Neuronal stem cell (in vitro differentiated cells): ENCODE data around the gene SORCS2.
A peak's percentile ranks its signal among the peaks of the same experiment; 100 is the strongest.

Experiments
- DNase-seq: peaks from one replicate; pipeline ENCODE4 v3.0.0-alpha.2; 2013; ENCODE audit warnings: low spot score
- H2AFZ ChIP-seq: one replicate; pipeline ENCODE4 v1.6.1; 2013; ENCODE audit warnings: mild to moderate bottlenecking, low read length, inconsistent platforms
- H2AK5ac ChIP-seq: 2 replicates; pipeline ENCODE4 v1.6.1; 2013; ENCODE audit warnings: low read depth, mild to moderate bottlenecking, inconsistent platforms, low read length, moderate library complexity, mixed read lengths
- H2BK120ac ChIP-seq: 2 replicates; pipeline ENCODE4 v1.6.1; 2013; ENCODE audit warnings: low read depth, mild to moderate bottlenecking, inconsistent platforms, low read length, moderate library complexity, mixed read lengths
- H2BK12ac ChIP-seq: one replicate; pipeline ENCODE4 v1.6.1; 2013; ENCODE audit warnings: low read length, inconsistent platforms
- H2BK15ac ChIP-seq: 2 replicates; pipeline ENCODE4 v1.6.1; 2013; ENCODE audit warnings: mild to moderate bottlenecking, low read length, inconsistent platforms, mixed read lengths
- H2BK5ac ChIP-seq: one replicate; pipeline ENCODE4 v1.6.1; 2013; ENCODE audit warnings: inconsistent platforms, mild to moderate bottlenecking, low read length, moderate library complexity
- H3K14ac ChIP-seq: one replicate; pipeline ENCODE4 v1.6.1; 2013; ENCODE audit warnings: low read length, inconsistent platforms
- H3K18ac ChIP-seq: 2 replicates; pipeline ENCODE4 v1.6.1; 2013; ENCODE audit warnings: low read length, inconsistent platforms
- H3K23ac ChIP-seq: 2 replicates; pipeline ENCODE4 v1.6.1; 2013; ENCODE audit warnings: low read depth, mild to moderate bottlenecking, mixed read lengths, low read length, inconsistent platforms; ENCODE audit not compliant: poor library complexity
- H3K27ac ChIP-seq: replicated peaks from 3 replicates; pipeline ENCODE4 v1.5.1; 2013; ENCODE audit warnings: low read length, inconsistent platforms
- H3K27me3 ChIP-seq, 3 experiments: 2 replicates each; pipeline ENCODE4 v1.6.1; 2013; ENCODE audit warnings: low read length in 3 of 3, mild to moderate bottlenecking in 2 of 3, inconsistent platforms in 1 of 3, low read depth in 1 of 3, mixed read lengths in 1 of 3, moderate library complexity in 1 of 3; ENCODE audit not compliant: control insufficient read depth in 3 of 3, insufficient read depth in 3 of 3
- H3K36me3 ChIP-seq, 2 donors: replicated peaks in 1 of 2; 2 replicates each; pipeline ENCODE4 v1.6.1; 2013; ENCODE audit warnings: low read length in 2 of 2; ENCODE audit not compliant: control insufficient read depth in 2 of 2, insufficient read depth in 2 of 2
- H3K4ac ChIP-seq: 2 replicates; pipeline ENCODE4 v1.6.1; 2013; ENCODE audit warnings: inconsistent platforms, mild to moderate bottlenecking, low read length, moderate library complexity
- H3K4me1 ChIP-seq, 2 donors: 1 replicate in 1 of 2; 2 replicates in 1 of 2; pipeline ENCODE4 v1.6.1; 2013; ENCODE audit warnings: low read length in 2 of 2, low read depth in 1 of 2; ENCODE audit not compliant: control insufficient read depth in 2 of 2, insufficient read depth in 1 of 2
- H3K4me2 ChIP-seq: one replicate; pipeline ENCODE4 v1.6.1; 2013; ENCODE audit warnings: mild to moderate bottlenecking, low read length, inconsistent platforms; ENCODE audit not compliant: insufficient read depth, poor library complexity, severe bottlenecking
- H3K4me3 ChIP-seq, 2 donors: 2 replicates each; pipeline ENCODE4 v1.5.1; 2013; ENCODE audit warnings: low read length in 2 of 2, mild to moderate bottlenecking in 2 of 2, inconsistent platforms in 1 of 2, moderate library complexity in 1 of 2
- H3K79me1 ChIP-seq: one replicate; pipeline ENCODE4 v1.6.1; 2013; ENCODE audit warnings: low read depth, mild to moderate bottlenecking, inconsistent platforms, low read length, moderate library complexity
- H3K9ac ChIP-seq: one replicate; pipeline ENCODE4 v1.6.1; 2013; ENCODE audit warnings: mild to moderate bottlenecking, low read depth, low read length, inconsistent platforms; ENCODE audit not compliant: poor library complexity
- H3K9me3 ChIP-seq, 2 donors: replicated peaks in 1 of 2; 2 replicates each; pipeline versions ENCODE3 to v1.6.1; 2013; ENCODE audit warnings: low read length in 2 of 2, mild to moderate bottlenecking in 2 of 2, inconsistent platforms in 1 of 2, low read depth in 1 of 2, mixed read lengths in 1 of 2, moderate library complexity in 1 of 2; ENCODE audit not compliant: control insufficient read depth in 2 of 2, insufficient read depth in 1 of 2
- H4K8ac ChIP-seq: one replicate; pipeline ENCODE4 v1.6.1; 2013; ENCODE audit warnings: low read depth, mild to moderate bottlenecking, inconsistent platforms, low read length, moderate library complexity
- H4K91ac ChIP-seq: one replicate; pipeline ENCODE4 v1.6.1; 2013; ENCODE audit warnings: low read length, low read depth, mild to moderate bottlenecking, inconsistent platforms; ENCODE audit not compliant: poor library complexity
- WGBS, 2 donors: extraction: QIAGEN DNeasy Blood & Tissue Kit; methylation state at CpG; one replicate each; pipeline ENCODE4 v1.1.7; 2013; ENCODE audit warnings: missing lambda C conversion rate in 2 of 2, mixed read lengths in 1 of 2; ENCODE audit not compliant: insufficient read length in 2 of 2, insufficient replicate concordance in 1 of 2; ENCODE audit errors: extremely low coverage in 2 of 2; 5-methylcytosine and 5-hydroxymethylcytosine counted together

The SORCS2 gene

DNA sequence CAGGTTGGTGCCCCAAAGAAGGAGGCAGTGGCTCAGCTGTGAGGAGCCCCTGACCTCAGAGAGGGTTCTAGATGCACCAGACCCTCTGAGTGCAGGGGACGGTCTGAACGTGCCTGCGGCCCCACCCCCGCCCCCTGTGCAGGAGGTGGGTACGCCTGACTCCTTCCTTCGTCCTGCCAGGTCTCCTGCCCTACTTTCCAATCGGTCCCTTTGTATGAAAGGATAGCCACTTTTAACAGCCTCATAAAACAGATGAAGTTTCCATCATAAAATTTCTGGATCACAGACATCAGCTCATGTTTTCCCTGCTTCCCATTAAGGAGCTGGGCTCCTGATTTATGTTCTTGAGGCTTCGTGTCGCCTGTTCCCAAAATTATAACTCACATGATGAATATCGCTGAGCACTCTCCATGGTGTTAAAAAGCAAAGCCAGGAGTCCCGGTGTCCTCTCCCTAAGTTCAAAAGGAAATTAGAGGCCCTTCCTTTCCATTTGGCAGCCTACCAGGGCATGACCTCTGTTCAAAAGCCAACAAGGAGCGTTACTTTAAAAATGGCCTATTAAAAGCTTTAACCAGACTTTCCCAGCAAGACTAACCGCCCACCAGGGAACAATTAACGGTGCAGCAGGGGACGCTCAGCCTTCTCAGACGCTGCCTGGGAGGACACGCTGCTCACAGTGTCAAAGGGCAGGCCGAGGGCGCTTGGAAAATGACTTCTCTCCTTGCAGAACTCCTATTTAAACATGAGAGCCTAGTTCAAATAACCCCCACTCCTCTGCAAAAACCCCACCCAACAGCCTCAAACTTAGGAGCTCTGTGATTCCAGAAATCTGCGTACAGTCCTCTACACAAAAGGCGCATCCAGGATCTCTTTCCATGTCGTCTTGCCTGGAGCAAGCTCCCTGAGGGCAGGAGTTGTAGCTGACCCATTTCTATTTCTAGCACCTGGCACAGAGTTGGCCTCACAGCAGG is 565.4 kb downstream of the SORCS2 start:
- H3K27me3 ChIP-seq, result peaks cover 0 to 3% (median 0%) of the 10 kb centered on the region in 3 experiments
- no peak overlapping the region for H4K8ac ChIP-seq
- H2BK120ac ChIP-seq, result no peak overlapping the region
- peaks cover 9 to 17% of the 10 kb centered on the region in 2 donors for H3K4me1 ChIP-seq
- H2AK5ac ChIP-seq, result peak overlapping the region; percentile 40
- H3K23ac ChIP-seq, result no peak overlapping the region
- H2BK12ac ChIP-seq, result no peak overlapping the region
- peak overlapping the region; percentile 65 for H3K27ac ChIP-seq
- H3K4ac ChIP-seq, result no peak overlapping the region
- peaks cover 0 to 2% of the 10 kb centered on the region in 2 donors for H3K36me3 ChIP-seq
- no CpG with 5 or more reads among the region's 22 CpGs for WGBS, 2 donors
- peaks cover 2% of the 10 kb centered on the region for H3K79me1 ChIP-seq
- H2BK5ac ChIP-seq, result no peak overlapping the region
- H4K91ac ChIP-seq, result no peak overlapping the region
- H3K4me2 ChIP-seq, result peak overlapping the region; percentile 29
- no peak overlapping the region for H2BK15ac ChIP-seq
- no peak overlapping the region for H3K14ac ChIP-seq
- H2AFZ ChIP-seq, result no peak overlapping the region
- H3K18ac ChIP-seq, result peak overlapping the region; percentile 2
- H3K9ac ChIP-seq, result no peak overlapping the region
- H3K4me3 ChIP-seq, result peak overlapping the region in 1 of 2 donors; percentile 19
- no peaks in the 10 kb centered on the region for H3K9me3 ChIP-seq
- DNase-seq, result peak; percentile 30

DNA sequence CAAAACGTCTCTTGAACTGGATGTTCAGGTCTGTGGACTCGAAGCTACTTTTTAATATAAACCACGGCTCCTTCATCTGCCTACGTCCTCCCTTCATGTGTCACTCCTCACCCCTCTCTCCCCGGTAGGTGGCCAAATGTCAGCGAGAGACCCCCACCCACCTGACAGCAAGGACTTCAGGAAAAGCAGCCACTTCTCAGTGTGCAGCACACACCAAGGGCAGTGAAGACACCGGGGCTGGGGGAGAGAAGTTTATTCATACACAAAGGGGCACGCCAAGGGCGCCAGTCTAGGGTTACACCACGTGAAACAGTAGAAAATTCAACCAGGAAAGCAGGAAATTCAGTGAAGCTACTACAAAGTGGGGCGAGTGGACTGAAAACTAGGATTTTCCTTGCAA is 566.1 kb downstream of the SORCS2 start:
- Histone ChIP-seq H2BK120ac (no peak overlapping the region), H3K23ac (no peak overlapping the region), H3K9ac (no peak overlapping the region), H4K91ac (no peak overlapping the region), H2BK5ac (no peak overlapping the region), H3K4me3 (peak overlapping the region in 1 of 2 donors; percentile 23), H2AK5ac (peak overlapping the region; percentile 0), H3K27ac (peak overlapping the region; percentile 58), H3K36me3 (peaks cover 2% of the 10 kb centered on the region in 2 donors), H3K9me3 (no peaks in the 10 kb centered on the region), H2BK12ac (no peak overlapping the region), H2BK15ac (no peak overlapping the region), H3K4me2 (no peak overlapping the region), H3K79me1 (peaks cover 2% of the 10 kb centered on the region), H4K8ac (no peak overlapping the region), H3K14ac (no peak overlapping the region), H3K18ac (no peak overlapping the region), H3K4me1 (peaks cover 9 to 17% of the 10 kb centered on the region in 2 donors), H2AFZ (no peak overlapping the region), H3K4ac (no peak overlapping the region), H3K27me3 (peaks cover 0 to 3% (median 0%) of the 10 kb centered on the region in 3 experiments)
- no peak for DNase-seq
- no CpG with 5 or more reads among the region's 11 CpGs for WGBS, 2 donors

DNA sequence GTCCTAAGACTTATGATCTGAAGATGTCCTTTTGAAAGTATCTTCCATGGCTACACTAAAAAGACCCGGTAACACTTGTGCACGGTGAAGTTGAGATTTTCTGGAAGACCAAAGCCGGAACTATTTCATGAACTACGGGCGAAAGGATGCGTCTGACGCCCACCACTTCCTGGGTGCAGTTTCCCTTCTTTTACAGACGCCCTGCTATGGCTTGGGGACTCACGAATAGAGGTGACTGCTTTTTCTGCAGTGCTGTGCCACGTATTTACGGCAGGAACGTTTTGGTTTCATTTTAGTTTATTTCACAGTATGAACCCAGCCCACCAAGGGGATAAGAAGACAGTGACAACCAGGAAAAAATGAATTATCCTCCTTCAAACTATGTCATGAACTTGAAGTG is 566.9 kb downstream of the SORCS2 start:
- Histone ChIP-seq H3K9me3 (no peaks in the 10 kb centered on the region), H2BK15ac (no peak overlapping the region), H3K27me3 (peaks cover 0 to 3% (median 0%) of the 10 kb centered on the region in 3 experiments), H3K18ac (no peak overlapping the region), H2AFZ (no peak overlapping the region), H2AK5ac (no peak overlapping the region), H2BK120ac (no peak overlapping the region), H2BK5ac (no peak overlapping the region), H3K14ac (no peak overlapping the region), H4K91ac (no peak overlapping the region), H3K27ac (no peak overlapping the region), H3K4me2 (no peak overlapping the region), H3K36me3 (peaks cover 2% of the 10 kb centered on the region in 2 donors), H3K4ac (no peak overlapping the region), H2BK12ac (no peak overlapping the region), H4K8ac (no peak overlapping the region), H3K4me3 (no peak overlapping the region), H3K79me1 (peaks cover 2% of the 10 kb centered on the region), H3K23ac (no peak overlapping the region), H3K4me1 (peaks cover 9 to 17% of the 10 kb centered on the region in 2 donors), H3K9ac (no peak overlapping the region)
- DNase-seq, result no peak
- no CpG with 5 or more reads among the region's 12 CpGs for WGBS, 2 donors

DNA sequence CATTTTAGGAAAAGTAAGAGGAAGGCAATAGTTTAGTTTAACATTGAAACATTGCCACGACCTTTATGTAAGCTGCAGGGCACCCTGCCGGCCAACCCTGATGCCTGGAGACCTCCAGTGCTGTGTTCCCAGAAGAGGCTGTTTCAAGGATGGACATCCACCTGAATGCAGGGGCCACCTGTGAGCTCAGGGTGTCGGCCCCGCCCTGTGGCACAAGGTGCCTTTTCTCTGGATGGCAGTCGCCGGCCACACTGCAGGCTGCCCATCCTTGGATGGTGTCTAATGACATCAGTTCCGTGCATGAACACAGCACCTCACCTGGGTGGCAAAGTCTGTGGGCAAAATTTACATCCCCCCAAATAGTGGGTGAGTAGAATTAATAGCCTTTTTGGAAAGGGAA is 567.3 kb downstream of the SORCS2 start:
- Histone ChIP-seq H3K9ac (no peak overlapping the region), H3K27ac (no peak overlapping the region), H2BK5ac (no peak overlapping the region), H2BK120ac (no peak overlapping the region), H3K4me1 (peaks cover 9 to 17% of the 10 kb centered on the region in 2 donors), H4K8ac (no peak overlapping the region), H3K4me3 (no peak overlapping the region), H3K36me3 (peaks cover 2% of the 10 kb centered on the region in 2 donors), H3K23ac (no peak overlapping the region), H3K18ac (peak overlapping the region; percentile 55), H3K4ac (no peak overlapping the region), H3K4me2 (no peak overlapping the region), H2BK15ac (no peak overlapping the region), H3K27me3 (peaks cover 0 to 3% (median 0%) of the 10 kb centered on the region in 3 experiments), H2AK5ac (no peak overlapping the region), H2BK12ac (no peak overlapping the region), H3K9me3 (no peaks in the 10 kb centered on the region), H3K14ac (no peak overlapping the region), H2AFZ (no peak overlapping the region), H4K91ac (no peak overlapping the region), H3K79me1 (peaks cover 2% of the 10 kb centered on the region)
- WGBS, 2 donors, result no CpG with 5 or more reads among the region's 7 CpGs
- DNase-seq, result no peak
